Stromal cell of bone marrow (primary cell): ENCODE results near the gene COL24A1.
"Not testable (repeated sequence)": the region's sequence is repeated elsewhere in the genome, so short reads cannot be mapped to it uniquely, and the experiment has no call there.

ENCODE experiments used
- DNase-seq: peaks from one replicate; pipeline ENCODE4 v3.0.0-alpha.2; 2012; ENCODE audit warnings: low read depth

Gene COL24A1

GRCh38 chr1:86152887-86153286 lies 3.7 kb downstream of the COL24A1 start:
- DNase-seq: no peak

GRCh38 chr1:86151427-86151826 lies 5.1 kb downstream of the COL24A1 start:
- DNase-seq: peak; percentile 34

GRCh38 chr1:86150553-86151055 lies 6.0 kb downstream of the COL24A1 start:
- no peak for DNase-seq

GRCh38 chr1:86149591-86149990 lies 7.0 kb downstream of the COL24A1 start:
- DNase-seq: no peak

- no peak for DNase-seq
Measured at GRCh38 chr1:86147755-86148154, 8.8 kb downstream of the COL24A1 start.

- DNase-seq: no peak
Measured at GRCh38 chr1:86146566-86146965, 10.0 kb downstream of the COL24A1 start.

- DNase-seq: no peak
Measured at GRCh38 chr1:86140281-86140880, 16.2 kb downstream of the COL24A1 start.

GRCh38 chr1:86138746-86139145 lies 17.8 kb downstream of the COL24A1 start:
- no peak for DNase-seq

- peak; percentile 89 for DNase-seq
Measured at GRCh38 chr1:86137436-86137835, 19.1 kb downstream of the COL24A1 start.

- no peak for DNase-seq
Measured at GRCh38 chr1:86119214-86119764, 37.3 kb downstream of the COL24A1 start.

GRCh38 chr1:86114816-86115400 lies 41.7 kb downstream of the COL24A1 start:
- no peak for DNase-seq

GRCh38 chr1:86114236-86114635 lies 42.3 kb downstream of the COL24A1 start:
- no peak for DNase-seq

GRCh38 chr1:86111590-86111989 lies 45.0 kb downstream of the COL24A1 start:
- DNase-seq: not testable (repeated sequence)

- DNase-seq: no peak
Measured at GRCh38 chr1:86110451-86111129, 46.0 kb downstream of the COL24A1 start.

GRCh38 chr1:86105533-86105866 lies 51.1 kb downstream of the COL24A1 start:
- DNase-seq: no peak

- no peak for DNase-seq
Measured at GRCh38 chr1:86104606-86105532, 51.7 kb downstream of the COL24A1 start.

GRCh38 chr1:86101616-86102015 lies 55.0 kb downstream of the COL24A1 start:
- no peak for DNase-seq

GRCh38 chr1:86100401-86100800 lies 56.2 kb downstream of the COL24A1 start:
- no peak for DNase-seq

- no peak for DNase-seq
Measured at GRCh38 chr1:86089765-86090164, 66.8 kb downstream of the COL24A1 start.

GRCh38 chr1:86085741-86086409 lies 70.7 kb downstream of the COL24A1 start:
- DNase-seq: no peak

GRCh38 chr1:86084998-86085397 lies 71.6 kb downstream of the COL24A1 start:
- DNase-seq: no peak

- DNase-seq: no peak
Measured at GRCh38 chr1:86082183-86082582, 74.4 kb downstream of the COL24A1 start.
